HG03103 (cell line): Measurements from ENCODE around the gene CD300LG.

Source experiments
- ATAC-seq: cut with Tn5 transposase; IDR thresholded peaks from one replicate; pipeline ENCODE4 v1.9.1; 2021; ENCODE audit warnings: low read depth; ENCODE audit not compliant: unreplicated experiment

CD300LG gene

DNA sequence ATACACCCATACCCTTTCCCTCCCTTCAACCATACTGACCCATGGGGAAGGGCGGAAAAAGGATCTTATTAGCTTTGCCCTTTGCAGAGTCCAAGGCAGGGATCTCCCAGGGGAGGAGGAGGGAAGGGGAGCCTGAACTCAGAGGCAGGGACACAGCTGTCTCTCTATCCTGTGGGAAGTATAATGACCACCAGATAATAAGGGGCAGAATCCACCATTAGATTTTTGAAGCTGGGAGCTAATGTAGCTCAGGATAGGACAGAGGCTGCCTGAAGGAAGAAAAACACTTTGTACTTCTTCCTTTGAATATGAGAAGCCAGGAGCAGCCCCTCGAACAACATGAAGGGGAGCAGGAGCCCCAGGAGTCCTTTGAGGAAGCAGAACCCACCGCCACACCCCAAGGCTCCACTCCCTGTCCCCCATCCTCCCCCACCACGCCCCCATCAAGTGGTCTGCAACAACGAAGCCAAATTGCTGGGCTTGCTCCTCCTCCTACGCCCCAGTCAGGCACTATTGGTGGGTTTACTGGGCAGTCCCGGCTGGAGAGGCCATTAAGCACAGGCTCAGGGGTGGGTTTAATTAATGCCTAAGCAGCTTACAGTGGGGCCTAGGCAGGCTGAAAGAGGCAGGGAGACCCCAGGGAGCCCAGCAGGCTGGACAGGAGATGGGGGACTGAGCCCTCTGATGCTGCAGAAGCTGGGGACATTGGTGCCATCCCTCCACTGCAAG, 55.0 kb downstream of the CD300LG start:
- no peak for ATAC-seq

DNA sequence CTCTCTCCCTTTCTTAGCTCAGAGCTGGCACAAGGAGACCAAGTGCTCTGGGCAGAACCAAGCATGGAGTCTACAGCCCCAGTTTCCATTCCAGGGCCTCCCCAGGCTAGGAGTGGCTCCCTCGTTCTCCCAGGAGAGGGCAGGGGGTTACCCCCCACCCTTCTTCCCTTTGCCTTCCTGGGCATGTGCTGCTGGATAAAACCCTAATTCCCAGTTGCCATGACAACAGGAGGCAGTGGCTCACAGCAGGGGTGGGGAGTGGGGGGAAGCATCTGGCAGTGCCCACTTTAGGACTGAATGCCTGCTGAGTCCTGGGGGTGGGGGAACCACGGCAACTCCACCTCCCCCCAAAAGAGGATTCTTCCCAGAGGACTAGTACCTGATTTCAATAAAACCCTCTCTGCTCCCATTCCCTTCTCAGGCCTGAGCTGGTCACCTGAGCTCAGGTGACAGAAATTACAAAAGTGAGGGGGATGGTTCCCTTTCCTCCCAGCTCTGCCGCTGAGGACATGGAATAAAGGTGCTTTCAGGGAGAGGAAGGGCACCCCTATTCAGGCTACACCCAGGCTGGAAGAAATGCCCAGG, 58.5 kb downstream of the CD300LG start:
- ATAC-seq = no peak

DNA sequence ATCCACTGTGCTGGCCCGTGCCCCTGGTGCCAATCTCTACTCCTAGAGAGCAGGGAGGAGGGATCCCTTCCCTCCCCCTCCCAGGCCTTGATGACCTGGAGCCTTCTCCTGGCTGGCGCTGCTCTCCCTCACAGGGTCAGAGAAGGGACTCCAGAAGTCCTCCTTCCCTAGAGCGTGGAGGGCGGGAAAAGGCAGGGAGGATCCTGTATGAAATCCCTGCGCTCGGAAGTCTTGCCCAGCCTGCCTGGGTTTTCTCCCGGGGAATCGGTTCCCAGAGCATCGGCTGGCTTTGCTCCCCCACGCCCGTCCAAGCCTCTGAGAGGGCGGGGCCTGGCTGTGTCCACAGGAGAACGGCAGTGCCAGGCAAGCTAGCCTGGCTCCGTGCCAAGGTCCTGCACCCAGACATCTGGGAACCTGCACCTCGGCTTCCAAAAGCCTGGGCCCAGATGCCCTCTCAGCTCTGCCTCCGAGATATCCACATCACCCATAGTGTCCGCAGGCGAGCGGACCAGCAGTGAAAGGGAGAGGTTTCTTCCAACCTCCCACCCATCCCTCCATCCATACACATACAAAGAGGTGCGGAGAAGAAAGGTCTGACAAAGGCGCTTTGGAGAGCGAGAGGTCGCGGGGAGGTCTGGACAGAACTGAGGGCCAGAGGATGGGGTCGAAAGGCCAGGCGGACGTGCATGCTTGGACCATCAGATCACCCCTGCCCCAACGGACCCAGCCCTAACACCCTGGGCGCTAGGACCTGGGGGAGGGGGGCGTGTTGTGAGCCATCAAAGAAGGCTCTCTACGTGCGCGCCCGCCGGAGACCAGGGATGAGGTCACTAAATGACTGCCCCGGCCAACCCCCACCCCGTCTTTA, 59.2 kb downstream of the CD300LG start:
- ATAC-seq = no peak

DNA sequence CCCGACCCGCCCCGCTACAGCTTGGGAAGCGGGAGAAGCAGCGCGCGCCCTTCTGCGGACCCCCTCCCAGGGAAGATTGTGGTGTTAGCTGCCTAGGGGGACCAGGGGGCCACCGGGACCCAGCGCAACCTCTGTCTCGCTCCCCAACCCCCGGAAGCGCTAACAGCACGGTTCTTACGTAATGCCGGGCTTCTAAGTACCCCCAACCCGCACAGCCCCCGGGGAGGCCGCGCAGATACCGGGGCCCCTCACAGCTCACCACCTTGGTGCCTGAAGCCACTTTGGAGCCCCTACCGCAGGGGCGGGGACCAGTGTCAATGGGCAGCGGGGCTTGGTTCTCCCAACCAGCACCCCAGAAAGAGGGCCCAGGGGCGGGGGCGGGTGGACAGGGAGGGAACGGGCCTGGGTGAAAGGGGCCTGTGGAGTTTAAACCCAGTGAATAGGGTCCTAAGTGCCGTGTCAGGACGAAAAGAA, 60.0 kb downstream of the CD300LG start:
- no peak for ATAC-seq

DNA sequence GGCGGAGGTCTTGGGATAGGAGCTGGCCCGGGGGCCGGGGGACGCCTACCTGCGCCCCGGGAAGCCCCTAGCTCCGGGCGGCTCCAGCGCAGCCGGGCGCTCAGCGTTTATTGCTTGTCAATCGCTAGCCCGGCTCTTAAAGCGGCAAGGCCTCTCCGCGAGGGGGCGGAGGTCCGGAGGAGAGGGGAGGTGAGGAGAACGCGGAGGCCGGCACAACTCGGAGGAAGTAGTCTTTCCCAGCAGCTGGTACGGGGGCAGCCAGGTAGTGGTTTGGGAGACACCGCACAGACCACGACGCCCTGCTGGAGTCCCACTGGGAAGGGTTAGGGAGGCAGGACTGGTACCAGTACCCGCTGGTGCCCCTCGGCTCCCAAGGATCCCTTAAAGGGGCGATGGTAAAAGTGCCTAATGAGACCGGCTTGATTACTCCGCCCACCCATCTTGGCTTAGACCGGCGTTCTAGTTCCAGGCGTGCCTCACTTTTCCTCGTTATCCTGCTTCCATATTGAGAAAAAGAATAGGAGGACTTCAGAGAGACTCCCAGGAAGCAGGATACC, 60.5 kb downstream of the CD300LG start, which contains the start of gene MPP2:
MPP2 (minus strand) TSS at position 112 of the 557 bp plus-strand sequence. CDS start 3,076 bp downstream, outside the sequence.
- no peak for ATAC-seq

DNA sequence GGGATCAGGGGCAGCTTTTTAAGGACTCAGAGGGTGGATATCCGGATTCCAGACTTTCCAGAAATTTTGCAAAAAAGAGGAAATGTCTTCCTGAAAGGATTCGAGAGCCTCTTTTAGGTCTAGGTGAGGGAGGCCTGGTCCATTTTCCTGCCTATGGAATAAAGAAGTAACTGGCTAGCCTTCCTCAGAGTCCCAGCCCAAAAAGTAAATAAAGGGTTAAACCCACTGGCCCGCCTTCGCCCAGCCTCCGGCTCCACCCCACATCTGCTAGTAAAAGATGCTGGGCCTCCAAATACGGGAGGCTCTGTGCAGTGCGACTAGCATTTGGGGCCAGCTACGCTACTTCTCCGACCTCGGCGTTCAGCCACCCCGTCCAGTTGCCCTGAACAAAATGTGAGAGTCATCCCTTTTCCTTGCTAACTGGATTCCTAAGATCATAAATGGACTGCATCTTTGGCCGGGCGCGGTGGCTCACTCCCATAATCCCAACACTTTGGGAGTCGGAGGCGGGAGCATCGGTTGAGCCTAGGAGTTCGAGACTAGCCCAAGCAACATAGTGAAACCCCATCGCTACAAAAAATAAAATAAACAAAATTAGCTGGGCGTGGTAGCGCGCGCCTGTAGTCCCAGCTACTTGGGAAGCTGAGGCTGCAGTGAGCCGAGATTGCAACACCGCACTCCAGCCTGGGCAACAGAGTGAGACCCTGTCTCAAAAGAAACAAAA, 61.2 kb downstream of the CD300LG start:
- no peak for ATAC-seq

DNA sequence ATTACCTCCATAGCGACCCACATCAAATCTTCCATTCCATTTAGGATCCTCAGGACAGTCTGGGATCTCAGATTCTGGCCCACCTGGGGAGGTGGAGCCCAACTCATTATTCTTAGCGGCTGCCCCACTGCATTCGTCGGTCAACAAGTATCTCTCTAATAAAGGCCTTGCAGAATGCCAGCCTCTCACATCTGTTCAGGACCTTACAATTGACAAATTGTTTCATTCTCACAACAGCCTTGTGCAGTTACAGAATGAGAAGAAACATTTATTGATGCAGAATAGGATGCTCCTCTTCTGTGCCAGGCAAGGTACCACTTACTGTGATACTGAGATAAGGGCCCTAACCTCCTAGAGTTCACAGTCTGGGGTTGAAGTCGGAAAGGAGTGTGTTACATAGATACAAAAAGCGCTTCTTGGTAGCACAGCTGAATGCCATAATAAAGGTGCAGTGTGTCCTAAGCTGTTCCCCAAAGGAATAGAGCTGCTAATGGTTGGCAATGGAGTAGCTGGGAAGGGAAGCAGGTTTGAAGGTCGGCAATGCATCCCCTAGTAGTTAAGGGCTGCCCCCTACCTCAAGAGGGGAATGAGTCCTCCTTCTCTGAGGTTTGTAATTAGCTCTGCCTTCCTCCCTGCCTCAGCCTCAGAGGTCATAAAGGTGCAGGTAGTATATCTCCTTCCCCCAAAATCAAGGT, 62.7 kb downstream of the CD300LG start:
- no peak for ATAC-seq

DNA sequence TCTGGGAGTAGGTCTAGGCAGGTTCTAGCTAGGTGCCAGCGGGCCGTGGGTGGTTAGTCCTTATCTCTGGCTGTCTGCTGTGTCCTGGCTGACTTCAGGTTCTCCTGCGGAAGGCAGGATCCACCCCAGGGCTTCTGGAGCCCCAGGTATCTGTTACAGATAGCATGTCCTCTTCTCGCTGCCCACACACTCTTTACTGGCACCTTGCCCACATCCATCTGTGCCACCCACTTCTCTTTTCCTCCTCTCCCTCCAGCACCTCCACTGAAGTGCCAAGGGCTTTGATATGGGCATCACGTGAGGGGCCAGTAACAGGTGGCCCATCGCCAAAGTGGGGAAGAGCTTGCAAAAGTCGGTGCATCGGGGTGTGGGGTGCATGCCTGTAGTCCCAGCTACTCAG, 64.9 kb downstream of the CD300LG start:
- ATAC-seq = no peak

DNA sequence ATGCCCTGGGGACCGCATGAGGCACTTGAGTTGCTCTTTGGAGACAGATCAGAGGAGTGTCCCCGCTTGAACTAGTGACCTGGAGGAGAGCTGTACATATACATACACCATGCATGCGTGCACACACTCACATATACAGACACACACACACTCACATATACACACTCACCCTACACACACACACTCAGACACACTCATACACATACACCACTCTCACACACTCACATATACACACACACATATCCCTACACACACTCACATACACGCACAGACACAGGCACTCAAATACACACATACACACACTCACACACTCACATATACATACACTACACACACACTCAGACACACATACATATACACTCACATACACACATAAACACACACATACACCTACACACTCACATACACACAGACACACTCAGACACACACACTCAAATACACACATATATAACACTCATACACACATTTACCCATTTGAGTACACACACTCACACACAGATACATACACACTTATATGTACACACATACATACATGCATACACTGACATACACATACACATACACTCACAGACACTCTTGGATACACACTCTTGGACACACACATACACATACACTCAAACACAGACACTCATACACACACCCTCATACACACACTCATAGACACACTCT, 65.8 kb downstream of the CD300LG start:
- ATAC-seq = no peak
